GM10266 (cell line): Measurements from ENCODE around the gene DHX30.

Experiments
- DNase-seq: peaks from one replicate; pipeline ENCODE4 v3.0.0; 2012; ENCODE audit errors: extremely low spot score
- CTCF ChIP-seq: IDR thresholded peaks from 2 replicates; pipeline ENCODE4 v1.5.1; 2012; ENCODE audit warnings: mild to moderate bottlenecking, low read depth; ENCODE audit not compliant: control insufficient read depth, insufficient read depth; ENCODE audit errors: missing control alignments

DHX30 gene

DNA sequence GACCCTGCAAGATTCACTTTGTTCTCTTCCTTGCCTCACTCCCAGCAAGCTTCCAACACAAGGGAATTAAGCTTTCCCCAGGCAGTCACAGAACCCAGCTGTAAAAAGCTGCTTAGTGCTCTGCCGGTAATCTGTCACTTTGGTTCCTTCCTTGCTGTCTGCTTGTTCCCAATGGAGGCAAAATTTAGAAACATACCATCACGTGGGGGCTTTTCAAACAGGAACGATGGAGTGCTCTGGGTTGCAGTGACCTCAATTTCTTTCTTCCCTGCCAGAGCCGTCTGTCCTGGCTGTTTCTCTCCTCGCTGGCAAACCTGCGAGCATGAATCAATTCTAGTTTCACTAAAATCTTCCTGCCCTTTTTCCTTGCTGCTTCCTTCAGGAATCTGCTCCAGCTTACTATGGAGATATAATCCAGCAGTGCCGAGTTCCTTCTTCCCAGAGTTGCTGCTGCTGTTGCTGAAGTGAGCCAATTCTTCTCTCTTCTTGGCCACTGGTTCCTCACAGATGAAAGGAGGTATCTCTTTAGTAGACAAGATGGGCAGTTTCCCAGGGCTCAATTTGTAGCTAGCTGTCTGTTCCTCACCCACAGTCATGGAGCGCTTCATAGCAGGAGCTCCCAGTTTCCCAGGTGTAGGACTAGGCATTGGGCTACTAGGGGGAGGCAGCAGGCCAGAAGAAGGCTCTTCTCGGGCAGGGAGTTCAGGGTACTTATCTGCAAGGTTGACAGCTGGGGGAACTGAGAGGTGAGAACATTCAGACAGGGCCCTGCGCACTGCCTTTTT is 88.1 kb downstream of the DHX30 start:
- DNase-seq = no peak
- no peak for TF ChIP-seq CTCF

DNA sequence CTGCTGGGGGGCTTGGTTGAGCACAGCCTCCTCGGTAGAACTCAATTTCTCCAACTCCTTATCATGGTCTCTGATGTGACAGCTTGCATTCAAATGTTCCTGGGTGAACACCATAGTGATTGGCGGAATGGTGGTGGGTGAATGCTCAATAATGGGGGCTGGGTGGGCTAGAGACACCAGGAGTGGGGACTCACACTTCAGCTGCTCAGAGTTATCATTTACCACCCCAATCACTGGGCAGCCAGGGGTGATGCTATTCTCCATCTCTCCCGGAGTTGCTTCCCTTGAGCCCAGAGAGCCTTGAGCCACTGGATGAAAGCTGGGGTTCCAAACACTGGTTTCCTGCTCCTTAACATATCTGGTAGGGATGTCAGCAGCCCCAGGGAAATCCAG is 88.7 kb downstream of the DHX30 start:
- DNase-seq = no peak
- no peak for TF ChIP-seq CTCF

- no peak for DNase-seq
- TF ChIP-seq CTCF = no peak
These were observed 89.5 kb downstream of the DHX30 start for GRCh38 chr3:47892286-47893040.

DNA sequence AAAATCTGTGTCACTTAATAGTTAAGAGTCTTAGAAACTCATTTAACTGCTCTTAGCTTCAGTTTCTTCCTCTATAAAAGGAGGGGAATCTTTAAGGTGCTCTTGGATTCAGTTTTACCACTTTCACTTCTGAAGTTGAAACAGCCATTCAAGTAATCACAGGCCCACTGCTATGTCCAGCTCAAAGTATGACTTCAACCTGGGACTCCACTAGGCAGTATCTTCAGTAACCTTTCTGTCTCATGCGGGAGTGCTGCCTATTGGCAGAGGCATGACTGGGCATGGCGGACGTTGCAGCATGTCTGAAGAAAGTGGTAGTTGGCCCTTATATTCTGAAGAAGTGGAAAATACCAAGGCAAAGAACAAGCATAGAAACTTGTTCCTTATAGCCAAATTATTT is 92.3 kb downstream of the DHX30 start:
- no peak for TF ChIP-seq CTCF
- DNase-seq = no peak

GRCh38 chr3:47896736-47897135 is 93.8 kb downstream of the DHX30 start:
- DNase-seq = no peak
- TF ChIP-seq CTCF = no peak

DNA sequence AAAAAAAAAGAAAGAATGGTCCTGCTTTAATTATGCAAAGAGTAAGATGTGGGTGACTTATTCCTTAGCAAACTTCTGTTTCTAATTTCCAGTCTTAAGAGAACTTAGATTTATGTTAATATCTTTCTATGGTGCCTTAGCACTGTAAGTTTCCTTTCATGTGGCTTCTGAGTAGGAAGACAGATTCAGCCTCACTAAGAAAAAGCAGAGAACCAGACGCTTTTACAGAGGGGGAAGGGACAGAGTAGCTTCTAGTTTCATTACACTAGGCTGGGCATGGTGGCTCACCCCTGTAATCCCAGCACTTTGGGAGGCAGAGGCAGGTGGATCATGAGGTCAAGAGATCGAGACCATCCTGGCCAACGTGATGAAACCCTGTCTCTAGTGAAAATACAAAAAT is 95.0 kb downstream of the DHX30 start:
- no peak for TF ChIP-seq CTCF
- no peak for DNase-seq
